ENCODE data around the gene FNDC11.
A peak's percentile ranks its signal among the peaks of the same experiment; 100 is the strongest.
"Not testable (repeated sequence)": the region's sequence is repeated elsewhere in the genome, so short reads cannot be mapped to it uniquely, and the experiment has no call there.

FNDC11 gene

GRCh38 chr20:63551068-63551467 is 2.9 kb upstream of the FNDC11 start:
- no peak for DNase-seq
- Mint-ChIP-seq H3K27ac (no peak overlapping the region), H3K36me3 (ENCODE audit: low read depth) (no peaks in the 10 kb centered on the region), H3K9me3 (no peaks in the 10 kb centered on the region), H3K27me3 (peaks cover 10% of the 10 kb centered on the region), H3K4me1 (peaks cover 11% of the 10 kb centered on the region), H3K4me3 (no peak overlapping the region)
- ATAC-seq = no peak

- H3K36me3 Mint-ChIP-seq (ENCODE audit: low read depth) = no peaks in the 10 kb centered on the region
- no peak overlapping the region for H3K27ac Mint-ChIP-seq
- no peaks in the 10 kb centered on the region for H3K9me3 Mint-ChIP-seq
- peaks cover 11% of the 10 kb centered on the region for H3K4me1 Mint-ChIP-seq
- DNase-seq = no peak
- peak overlapping the region; percentile 24 for H3K4me3 Mint-ChIP-seq
- peaks cover 10% of the 10 kb centered on the region for H3K27me3 Mint-ChIP-seq
- peak; percentile 4 for ATAC-seq
These were observed 1.3 kb upstream of the FNDC11 start for GRCh38 chr20:63552481-63553249.

GRCh38 chr20:63553251-63553932 is 567 bp upstream of the FNDC11 start:
- no peak overlapping the region for H3K27ac Mint-ChIP-seq
- DNase-seq (peak; percentile 89), ATAC-seq (peak; percentile 52)
- H3K4me3 Mint-ChIP-seq = peak overlapping the region; percentile 24
- H3K4me1 Mint-ChIP-seq = peaks cover 11% of the 10 kb centered on the region
- no peaks in the 10 kb centered on the region for H3K36me3 Mint-ChIP-seq (ENCODE audit: low read depth)
- peaks cover 10% of the 10 kb centered on the region for H3K27me3 Mint-ChIP-seq
- no peaks in the 10 kb centered on the region for H3K9me3 Mint-ChIP-seq

GRCh38 chr20:63554361-63555278 is 661 bp downstream of the FNDC11 start:
- peaks cover 11% of the 10 kb centered on the region for H3K4me1 Mint-ChIP-seq
- peaks cover 4% of the 10 kb centered on the region for H3K27me3 Mint-ChIP-seq
- H3K9me3 Mint-ChIP-seq = no peaks in the 10 kb centered on the region
- no peaks in the 10 kb centered on the region for H3K36me3 Mint-ChIP-seq (ENCODE audit: low read depth)
- ATAC-seq (peak; percentile 12), DNase-seq (no peak)
- H3K4me3 Mint-ChIP-seq = peak overlapping the region; percentile 34
- H3K27ac Mint-ChIP-seq = no peak overlapping the region

GRCh38 chr20:63555661-63556381 is 1.9 kb downstream of the FNDC11 start:
- DNase-seq (no peak), ATAC-seq (no peak)
- Mint-ChIP-seq H3K27ac (no peak overlapping the region), H3K9me3 (no peaks in the 10 kb centered on the region), H3K4me3 (no peak overlapping the region), H3K27me3 (peaks cover 4% of the 10 kb centered on the region), H3K4me1 (peaks cover 11% of the 10 kb centered on the region), H3K36me3 (ENCODE audit: low read depth) (peaks cover 3% of the 10 kb centered on the region)

GRCh38 chr20:63556873-63557478 is 3.0 kb downstream of the FNDC11 start:
- peaks cover 3% of the 10 kb centered on the region for H3K36me3 Mint-ChIP-seq (ENCODE audit: low read depth)
- H3K4me3 Mint-ChIP-seq = no peak overlapping the region
- no peaks in the 10 kb centered on the region for H3K9me3 Mint-ChIP-seq
- peaks cover 11% of the 10 kb centered on the region for H3K4me1 Mint-ChIP-seq
- DNase-seq = no peak
- ATAC-seq = no peak
- H3K27ac Mint-ChIP-seq = no peak overlapping the region
- H3K27me3 Mint-ChIP-seq = no peaks in the 10 kb centered on the region

GRCh38 chr20:63557481-63557891 is 3.5 kb downstream of the FNDC11 start:
- ATAC-seq = no peak
- Mint-ChIP-seq H3K27ac (no peak overlapping the region), H3K4me3 (no peak overlapping the region), H3K4me1 (peaks cover 8% of the 10 kb centered on the region), H3K27me3 (no peaks in the 10 kb centered on the region), H3K9me3 (no peaks in the 10 kb centered on the region), H3K36me3 (ENCODE audit: low read depth) (peaks cover 3% of the 10 kb centered on the region)
- no peak for DNase-seq

GRCh38 chr20:63558804-63559484 is 5.0 kb downstream of the FNDC11 start:
- no peak for DNase-seq
- no peak for ATAC-seq
- Mint-ChIP-seq H3K27me3 (no peaks in the 10 kb centered on the region), H3K27ac (no peak overlapping the region), H3K9me3 (no peaks in the 10 kb centered on the region), H3K4me1 (no peaks in the 10 kb centered on the region), H3K4me3 (no peak overlapping the region), H3K36me3 (ENCODE audit: low read depth) (peaks cover 3% of the 10 kb centered on the region)

GRCh38 chr20:63559485-63560332 is 5.8 kb downstream of the FNDC11 start:
- not testable (repeated sequence) for H3K4me3 Mint-ChIP-seq; H3K4me1 Mint-ChIP-seq; H3K36me3 Mint-ChIP-seq (ENCODE audit: low read depth); H3K9me3 Mint-ChIP-seq; DNase-seq; H3K27me3 Mint-ChIP-seq; ATAC-seq; H3K27ac Mint-ChIP-seq

- Mint-ChIP-seq H3K27me3 (no peaks in the 10 kb centered on the region), H3K36me3 (ENCODE audit: low read depth) (peaks cover 3% of the 10 kb centered on the region), H3K27ac (no peak overlapping the region), H3K4me1 (no peaks in the 10 kb centered on the region), H3K4me3 (no peak overlapping the region), H3K9me3 (no peaks in the 10 kb centered on the region)
- ATAC-seq = no peak
- DNase-seq = no peak
These were observed 6.4 kb downstream of the FNDC11 start for GRCh38 chr20:63560333-63560805.

- Mint-ChIP-seq H3K4me3 (no peak overlapping the region), H3K36me3 (ENCODE audit: low read depth) (peaks cover 3% of the 10 kb centered on the region), H3K9me3 (no peaks in the 10 kb centered on the region), H3K27me3 (no peaks in the 10 kb centered on the region), H3K4me1 (no peaks in the 10 kb centered on the region), H3K27ac (no peak overlapping the region)
- DNase-seq (no peak), ATAC-seq (no peak)
These were observed 7.1 kb downstream of the FNDC11 start for GRCh38 chr20:63560856-63561609.
